Activated naive CD4-positive, alpha-beta T cell (primary cell): ENCODE measurements around the gene SERAC1.
"Not testable (repeated sequence)": the region's sequence is repeated elsewhere in the genome, so short reads cannot be mapped to it uniquely, and the experiment has no call there.

Experiments used
- DNase-seq, 4 experiments: peaks; one replicate each; lab custom pipeline; 2025; lab: John Stamatoyannopoulos, UW

The SERAC1 gene

GRCh38 chr6:158168040-158168289, at the start of gene SERAC1:
TSS of gene SERAC1 (minus strand) at chr6:158168262. CDS start at chr6:158158363, 9,899 bp downstream.
- DNase-seq = no peak

- peak in 2 of 4 experiments; percentile 6 to 20 for DNase-seq
Measured at GRCh38 chr6:158213925-158214674, 46.0 kb upstream of the SERAC1 start.

- no peak for DNase-seq
Measured at GRCh38 chr6:158211273-158212055, 43.4 kb upstream of the SERAC1 start.

GRCh38 chr6:158209582-158210333, 41.7 kb upstream of the SERAC1 start:
- not testable (repeated sequence) for DNase-seq

- DNase-seq = not testable (repeated sequence)
Measured at GRCh38 chr6:158208226-158209030, 40.4 kb upstream of the SERAC1 start.

- no peak for DNase-seq
Measured at GRCh38 chr6:158207422-158207788, 39.3 kb upstream of the SERAC1 start.

- DNase-seq = no peak
Measured at GRCh38 chr6:158206740-158207421, 38.8 kb upstream of the SERAC1 start.

- DNase-seq = no peak
Measured at GRCh38 chr6:158205169-158205944, 37.3 kb upstream of the SERAC1 start.

- DNase-seq = no peak
Measured at GRCh38 chr6:158198461-158198860, 30.4 kb upstream of the SERAC1 start.

GRCh38 chr6:158194487-158195280, 26.6 kb upstream of the SERAC1 start:
- no peak for DNase-seq

GRCh38 chr6:158191761-158192160, 23.7 kb upstream of the SERAC1 start:
- DNase-seq = no peak

GRCh38 chr6:158191032-158191431, 23.0 kb upstream of the SERAC1 start:
- DNase-seq = no peak

- DNase-seq = no peak
Measured at GRCh38 chr6:158188591-158188990, 20.5 kb upstream of the SERAC1 start.

GRCh38 chr6:158185729-158186456, 17.8 kb upstream of the SERAC1 start:
- no peak for DNase-seq

- DNase-seq = no peak
Measured at GRCh38 chr6:158184608-158185007, 16.5 kb upstream of the SERAC1 start.

GRCh38 chr6:158183174-158183972, 15.3 kb upstream of the SERAC1 start:
- DNase-seq = not testable (repeated sequence)

- DNase-seq = not testable (repeated sequence)
Measured at GRCh38 chr6:158177712-158178111, 9.7 kb upstream of the SERAC1 start.

- no peak for DNase-seq
Measured at GRCh38 chr6:158175111-158175510, 7.0 kb upstream of the SERAC1 start.
